SIG-M5 treated with dmso at 0.1 percent for 504 hours (cell line): ENCODE results near the gene ADAT3.
"Not testable (repeated sequence)": the region's sequence is repeated elsewhere in the genome, so short reads cannot be mapped to it uniquely, and the experiment has no call there.

Experiments
- DNase-seq: peaks from one replicate; lab custom pipeline; 2025; ENCODE audit not compliant: unreplicated experiment; lab: John Stamatoyannopoulos, UW

Gene ADAT3

DNA sequence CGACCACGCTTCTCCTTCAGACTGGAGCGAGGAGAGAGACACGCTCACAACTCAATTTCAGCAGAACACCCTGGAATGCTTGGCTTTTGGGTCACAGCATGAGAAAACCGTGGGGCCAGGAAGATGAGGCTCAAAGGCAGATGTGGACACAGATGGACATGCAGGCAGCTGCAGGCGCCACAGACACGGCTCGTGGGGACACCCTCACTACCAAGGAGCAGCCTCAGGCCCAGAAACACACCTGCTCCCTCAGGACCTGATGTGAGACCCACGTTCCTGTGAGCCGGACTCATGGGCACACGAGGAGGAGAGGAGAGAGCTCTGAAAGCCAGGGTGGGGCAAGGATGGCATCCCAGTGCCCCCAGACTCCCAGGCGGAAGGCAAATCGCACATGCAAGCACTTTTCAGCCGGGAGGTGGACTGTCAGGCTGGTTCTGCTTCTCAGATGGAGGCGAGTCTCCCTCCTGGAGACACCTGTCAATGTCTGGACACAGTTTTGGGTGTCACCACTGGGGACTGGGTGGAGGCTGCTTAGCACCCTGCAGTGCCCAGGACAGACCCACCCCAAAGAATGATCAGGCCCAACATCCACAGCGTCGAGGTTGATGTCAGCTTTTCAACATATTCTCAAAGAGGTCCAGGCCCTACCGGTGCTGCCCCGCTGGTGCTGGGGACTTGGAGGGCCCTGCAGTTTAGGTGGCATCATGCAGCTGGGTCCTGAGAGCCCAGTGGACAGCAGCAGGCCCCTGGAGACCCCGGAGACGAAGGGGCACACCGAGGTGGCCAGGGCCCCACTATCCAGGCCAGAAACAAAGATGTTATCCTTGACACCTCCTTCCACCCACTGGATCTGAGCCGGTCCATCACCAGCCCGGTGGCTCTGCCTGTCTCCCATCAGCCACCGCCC, 22.2 kb upstream of the ADAT3 start:
- no peak for DNase-seq

- no peak for DNase-seq
These were observed 21.4 kb upstream of the ADAT3 start for GRCh38 chr19:1883784-1884183.

GRCh38 chr19:1884291-1884718, 20.9 kb upstream of the ADAT3 start:
- DNase-seq = no peak

- DNase-seq = no peak
These were observed 20.4 kb upstream of the ADAT3 start for GRCh38 chr19:1884719-1885334.

- peak; percentile 87 for DNase-seq
These were observed 19.6 kb upstream of the ADAT3 start, which contains the start of gene ABHD17A for GRCh38 chr19:1885398-1886119. TSS of gene ABHD17A (minus strand) at chr19:1885496. CDS start at chr19:1881566, 3,930 bp downstream.

- DNase-seq = not testable (repeated sequence)
These were observed 18.8 kb upstream of the ADAT3 start for GRCh38 chr19:1886360-1886759.

DNA sequence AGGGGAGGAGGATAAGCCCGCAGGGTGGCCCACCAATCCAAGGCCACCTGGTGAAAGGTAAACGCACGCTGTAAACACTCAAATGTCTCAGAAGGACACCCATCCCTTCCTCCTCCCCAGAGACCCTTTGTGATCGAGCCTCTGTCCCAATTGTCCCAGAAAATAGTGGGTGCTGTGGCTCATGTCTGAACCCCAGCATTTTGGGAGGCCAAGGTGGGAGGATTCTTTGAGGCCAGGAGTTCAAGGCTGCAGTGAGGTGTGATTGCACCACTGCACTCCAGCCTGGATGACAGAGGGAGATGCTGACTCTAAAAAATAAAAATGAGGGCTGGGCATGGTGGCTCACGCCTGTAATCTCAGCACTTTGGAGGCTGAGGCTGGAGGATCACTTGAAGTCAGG, 16.8 kb upstream of the ADAT3 start:
- DNase-seq = no peak

GRCh38 chr19:1889907-1890306, 15.3 kb upstream of the ADAT3 start:
- no peak for DNase-seq

DNA sequence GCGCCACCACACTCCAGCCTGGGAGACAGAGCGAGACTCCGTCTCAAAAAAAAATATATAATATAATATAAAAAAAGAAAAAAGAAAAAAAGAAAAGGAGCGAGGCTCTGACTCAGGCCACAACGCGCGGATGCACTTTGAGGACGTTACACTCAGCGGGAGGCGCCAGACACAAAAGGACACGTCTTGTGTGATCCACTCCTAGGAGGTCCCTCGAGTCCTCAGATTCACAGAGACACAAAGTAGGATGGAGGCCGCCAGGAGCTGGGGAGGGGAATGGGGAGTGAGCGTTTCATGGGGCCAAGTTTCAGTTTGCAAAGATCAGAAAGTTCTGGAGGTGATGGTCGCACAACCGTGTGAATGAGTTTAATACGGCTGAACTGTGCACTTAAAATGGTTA, 11.4 kb upstream of the ADAT3 start:
- no peak for DNase-seq

DNA sequence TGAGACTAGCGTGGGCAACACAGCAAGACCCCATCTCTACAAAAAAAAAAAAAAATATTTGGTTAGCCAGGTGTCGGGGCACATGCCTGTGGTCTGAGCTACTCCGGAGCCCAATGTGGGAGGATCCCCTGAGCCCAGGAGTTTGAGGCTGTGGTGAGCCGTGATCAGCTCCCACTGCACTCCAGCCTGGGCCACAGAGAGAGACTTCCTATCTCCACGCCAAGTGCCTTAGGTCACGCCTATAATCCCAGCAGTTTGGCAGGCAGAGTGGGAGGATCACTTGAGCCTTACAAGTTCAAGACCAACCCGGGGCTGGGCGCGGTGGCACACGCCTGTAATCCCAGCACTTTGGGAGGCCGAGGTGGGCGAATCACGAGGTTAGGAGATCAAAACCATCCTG, 8.7 kb upstream of the ADAT3 start:
- DNase-seq = no peak

- DNase-seq = peak; percentile 82
These were observed 3.2 kb upstream of the ADAT3 start for GRCh38 chr19:1901940-1902404.

- DNase-seq = no peak
These were observed 2.3 kb upstream of the ADAT3 start for GRCh38 chr19:1902923-1903322.

DNA sequence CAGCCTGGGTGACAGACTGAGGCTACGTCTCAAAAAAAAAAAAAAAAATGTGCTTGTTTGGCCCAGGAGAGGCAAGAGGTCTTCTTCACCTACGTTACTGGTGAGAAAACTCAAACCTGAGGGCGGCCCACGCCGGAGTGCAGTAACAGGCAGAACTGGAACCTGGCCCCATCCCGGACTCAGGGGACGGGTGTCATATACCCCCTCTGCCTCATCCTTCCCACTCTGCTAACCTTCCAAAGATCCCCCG, 414 bp upstream of the ADAT3 start:
- DNase-seq = no peak

DNA sequence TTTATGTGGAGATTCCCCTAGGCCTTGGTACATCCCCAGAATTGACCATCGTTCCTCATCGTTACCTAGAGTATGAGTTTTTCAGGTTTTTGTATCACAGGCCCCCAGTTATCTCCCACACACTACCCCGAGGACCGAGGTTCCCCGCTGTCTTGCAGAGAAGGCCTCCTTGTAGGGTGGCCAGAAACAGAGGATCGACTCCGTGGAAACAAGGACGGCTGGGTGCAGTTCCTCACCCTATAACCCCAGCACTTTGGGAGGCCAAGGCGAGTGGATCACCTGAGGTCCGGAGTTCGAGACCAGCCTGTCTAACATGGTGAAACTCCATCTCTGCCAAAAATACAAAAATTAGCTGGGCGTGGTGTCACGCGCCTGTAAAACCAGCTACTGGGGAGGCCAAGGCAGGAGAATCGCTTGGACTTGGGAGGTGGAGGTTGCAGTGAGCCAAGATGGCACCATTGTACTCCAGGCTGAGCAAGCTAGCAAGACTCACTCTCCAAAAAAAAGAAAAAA, 720 bp downstream of the ADAT3 start:
- no peak for DNase-seq

DNA sequence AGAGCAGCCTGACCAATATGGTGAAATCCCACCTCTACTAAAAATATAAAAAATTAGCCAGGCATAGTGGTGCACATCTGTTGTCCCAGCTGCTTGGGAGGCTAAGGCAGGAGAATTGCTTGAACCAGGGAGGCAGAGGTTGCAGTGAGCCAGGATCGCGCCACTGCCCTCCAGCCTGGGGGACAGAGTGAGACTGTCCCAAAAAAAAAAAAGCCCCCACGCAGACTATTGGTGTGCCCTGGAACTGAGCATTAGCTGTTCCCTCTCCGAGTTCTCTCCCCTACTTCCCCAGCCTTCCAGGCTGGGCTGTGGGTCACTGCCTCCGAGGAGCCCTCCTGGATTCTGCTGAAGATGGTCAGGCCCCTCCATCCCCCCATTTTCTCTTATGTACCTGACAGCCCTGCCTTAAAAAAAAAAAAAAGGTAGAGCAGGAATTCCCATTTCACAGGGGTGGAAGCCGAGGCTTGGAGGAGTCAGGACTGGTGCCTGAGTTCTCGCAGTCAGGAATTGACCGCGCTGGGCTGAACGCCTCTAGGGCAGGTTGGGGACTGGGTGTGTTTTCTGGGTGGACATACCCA, 1.9 kb downstream of the ADAT3 start:
- DNase-seq = no peak

- DNase-seq = no peak
These were observed 2.6 kb downstream of the ADAT3 start for GRCh38 chr19:1907563-1908363.

DNA sequence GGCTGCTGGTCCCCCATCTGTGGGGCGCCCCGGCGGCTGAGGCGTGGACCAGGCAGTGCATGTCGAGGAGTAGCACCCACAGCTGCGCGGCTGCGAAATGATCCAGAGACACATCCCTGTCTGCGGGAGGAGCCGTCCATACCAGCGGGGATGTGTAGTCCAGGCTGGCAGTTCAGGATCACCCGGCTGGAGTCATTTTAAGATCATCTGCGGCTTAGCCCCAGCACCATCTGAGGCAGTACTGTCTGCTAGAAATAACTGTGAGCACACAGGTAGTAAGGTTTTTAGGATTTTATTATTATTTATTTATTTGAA, 3.1 kb downstream of the ADAT3 start:
- no peak for DNase-seq

GRCh38 chr19:1909761-1910080, 4.5 kb downstream of the ADAT3 start:
- no peak for DNase-seq

- DNase-seq = no peak
These were observed 5.0 kb downstream of the ADAT3 start for GRCh38 chr19:1910177-1910576.

GRCh38 chr19:1911098-1911497, 5.9 kb downstream of the ADAT3 start:
- no peak for DNase-seq

- no peak for DNase-seq
These were observed 6.8 kb downstream of the ADAT3 start for GRCh38 chr19:1911995-1912394.
